Eye (tissue), 1 donor: ENCODE measurements around the gene KLK13.

ENCODE experiments used
- DNase-seq: peaks from one replicate; pipeline ENCODE4 v3.0.0-alpha.2; 2015

KLK13 gene

GRCh38 chr19:51091895-51092873 is 27.3 kb upstream of the KLK13 start:
- no peak for DNase-seq

- DNase-seq = no peak
These were observed 26.2 kb upstream of the KLK13 start for GRCh38 chr19:51091126-51091525.

GRCh38 chr19:51090471-51090870 is 25.6 kb upstream of the KLK13 start:
- DNase-seq = no peak

GRCh38 chr19:51089786-51090185 is 24.9 kb upstream of the KLK13 start:
- no peak for DNase-seq

GRCh38 chr19:51086153-51086850 is 21.4 kb upstream of the KLK13 start:
- no peak for DNase-seq

- no peak for DNase-seq
These were observed 19.6 kb upstream of the KLK13 start for GRCh38 chr19:51084505-51084904.

- no peak for DNase-seq
These were observed 18.9 kb upstream of the KLK13 start for GRCh38 chr19:51083783-51084182.

- DNase-seq = no peak
These were observed 18.3 kb upstream of the KLK13 start for GRCh38 chr19:51083181-51083580.

GRCh38 chr19:51082611-51083010 is 17.7 kb upstream of the KLK13 start, which contains the start of gene KLK14:
KLK14 (minus strand) TSS chr19:51082887; CDS start chr19:51082614, 273 bp downstream.
- no peak for DNase-seq

GRCh38 chr19:51081476-51081875 is 16.6 kb upstream of the KLK13 start:
- DNase-seq = no peak

- no peak for DNase-seq
These were observed 14.7 kb upstream of the KLK13 start for GRCh38 chr19:51079481-51080110.

GRCh38 chr19:51078731-51079130 is 13.8 kb upstream of the KLK13 start:
- DNase-seq = no peak

GRCh38 chr19:51078104-51078503 is 13.2 kb upstream of the KLK13 start:
- DNase-seq = no peak

- no peak for DNase-seq
These were observed 11.8 kb upstream of the KLK13 start for GRCh38 chr19:51076631-51077213.

- no peak for DNase-seq
These were observed 11.1 kb upstream of the KLK13 start for GRCh38 chr19:51075998-51076397.

GRCh38 chr19:51071095-51071405 is 6.2 kb upstream of the KLK13 start:
- no peak for DNase-seq

- DNase-seq = no peak
These were observed 5.6 kb upstream of the KLK13 start for GRCh38 chr19:51070334-51071094.

GRCh38 chr19:51066393-51067186 is 1.7 kb upstream of the KLK13 start:
- no peak for DNase-seq

- no peak for DNase-seq
These were observed 499 bp upstream of the KLK13 start for GRCh38 chr19:51065221-51065960.

GRCh38 chr19:51063664-51064063 is 1.2 kb downstream of the KLK13 start:
- DNase-seq = no peak

- no peak for DNase-seq
These were observed 3.9 kb downstream of the KLK13 start for GRCh38 chr19:51060973-51061372.
